Parathyroid adenoma (tissue), 2 donors: ENCODE results near the gene RAB3D.

Experiments
- H2AFZ ChIP-seq: fragments of 300-600 bp; sonication (generic); one replicate; pipeline ENCODE4 v1.7.0; 2017; ENCODE audit warnings: antibody characterized with exemption, mild to moderate bottlenecking
- H3K27ac ChIP-seq: fragments of 300-600 bp; sonication (generic); one replicate; pipeline ENCODE4 v1.7.0; 2017
- H3K27me3 ChIP-seq: fragments of 300-600 bp; sonication (generic); one replicate; pipeline ENCODE4 v1.7.0; 2017; ENCODE audit warnings: low read length; ENCODE audit not compliant: control insufficient read depth, insufficient read depth
- H3K36me3 ChIP-seq: fragments of 300-600 bp; sonication (generic); one replicate; pipeline ENCODE4 v1.7.0; 2017; ENCODE audit warnings: low read length; ENCODE audit not compliant: control insufficient read depth, insufficient read depth
- H3K4me1 ChIP-seq: fragments of 300-600 bp; sonication (generic); one replicate; pipeline ENCODE4 v1.7.0; 2017; ENCODE audit warnings: control low read depth
- H3K4me2 ChIP-seq: fragments of 300-600 bp; sonication (generic); one replicate; pipeline ENCODE4 v1.7.0; 2017; ENCODE audit warnings: low read length
- H3K4me3 ChIP-seq: fragments of 300-600 bp; sonication (generic); one replicate; pipeline ENCODE4 v1.7.0; 2017; ENCODE audit warnings: low read depth, low read length
- H3K79me2 ChIP-seq: fragments of 300-600 bp; sonication (generic); one replicate; pipeline ENCODE4 v1.7.0; 2017; ENCODE audit warnings: control low read depth
- H3K9ac ChIP-seq: fragments of 300-600 bp; sonication (generic); one replicate; pipeline ENCODE4 v1.7.0; 2017; ENCODE audit warnings: mild to moderate bottlenecking
- H3K9me3 ChIP-seq: fragments of 300-600 bp; sonication (generic); one replicate; pipeline ENCODE4 v1.7.0; 2017; ENCODE audit warnings: low read length; ENCODE audit not compliant: control insufficient read depth
- TF ChIP-seq, protein P1 (sequence below): fragments of 300-600 bp; sonication (generic); IDR thresholded peaks from one replicate; pipeline ENCODE4 v1.7.0; 2017; ENCODE audit warnings: antibody characterized with exemption, mild to moderate bottlenecking
- donor health status: primary hyperparathyroidism.

Gene RAB3D

DNA sequence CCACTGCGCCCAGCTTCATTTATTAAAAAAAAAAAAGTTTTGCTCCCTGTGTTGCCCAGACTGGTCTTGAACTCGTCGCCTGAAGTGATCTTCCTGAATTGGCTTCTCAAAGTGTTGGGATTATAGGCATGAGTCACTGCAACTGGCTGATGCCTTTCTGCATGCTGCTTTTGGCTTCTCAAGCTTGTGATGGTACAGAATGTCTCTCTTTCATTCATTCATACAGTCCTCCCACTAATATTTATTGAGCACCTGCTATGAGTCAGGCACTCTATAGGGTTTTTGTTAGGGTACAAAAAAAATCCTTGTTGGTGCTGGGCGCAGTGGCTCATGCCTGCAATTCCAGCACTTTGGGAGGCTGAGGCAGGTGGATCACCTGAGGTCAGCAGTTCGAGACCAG is 34.5 kb downstream of the RAB3D start:
- Histone ChIP-seq H3K9me3 (no peaks in the 10 kb centered on the region), H3K9ac (no peak overlapping the region), H3K4me1 (no peaks in the 10 kb centered on the region), H2AFZ (no peak overlapping the region), H3K27me3 (no peaks in the 10 kb centered on the region), H3K4me3 (no peak overlapping the region), H3K27ac (no peak overlapping the region), H3K4me2 (no peak overlapping the region), H3K36me3 (no peaks in the 10 kb centered on the region), H3K79me2 (no peaks in the 10 kb centered on the region)
- TF ChIP-seq, protein P1, sequence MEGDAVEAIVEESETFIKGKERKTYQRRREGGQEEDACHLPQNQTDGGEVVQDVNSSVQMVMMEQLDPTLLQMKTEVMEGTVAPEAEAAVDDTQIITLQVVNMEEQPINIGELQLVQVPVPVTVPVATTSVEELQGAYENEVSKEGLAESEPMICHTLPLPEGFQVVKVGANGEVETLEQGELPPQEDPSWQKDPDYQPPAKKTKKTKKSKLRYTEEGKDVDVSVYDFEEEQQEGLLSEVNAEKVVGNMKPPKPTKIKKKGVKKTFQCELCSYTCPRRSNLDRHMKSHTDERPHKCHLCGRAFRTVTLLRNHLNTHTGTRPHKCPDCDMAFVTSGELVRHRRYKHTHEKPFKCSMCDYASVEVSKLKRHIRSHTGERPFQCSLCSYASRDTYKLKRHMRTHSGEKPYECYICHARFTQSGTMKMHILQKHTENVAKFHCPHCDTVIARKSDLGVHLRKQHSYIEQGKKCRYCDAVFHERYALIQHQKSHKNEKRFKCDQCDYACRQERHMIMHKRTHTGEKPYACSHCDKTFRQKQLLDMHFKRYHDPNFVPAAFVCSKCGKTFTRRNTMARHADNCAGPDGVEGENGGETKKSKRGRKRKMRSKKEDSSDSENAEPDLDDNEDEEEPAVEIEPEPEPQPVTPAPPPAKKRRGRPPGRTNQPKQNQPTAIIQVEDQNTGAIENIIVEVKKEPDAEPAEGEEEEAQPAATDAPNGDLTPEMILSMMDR, result no peak

DNA sequence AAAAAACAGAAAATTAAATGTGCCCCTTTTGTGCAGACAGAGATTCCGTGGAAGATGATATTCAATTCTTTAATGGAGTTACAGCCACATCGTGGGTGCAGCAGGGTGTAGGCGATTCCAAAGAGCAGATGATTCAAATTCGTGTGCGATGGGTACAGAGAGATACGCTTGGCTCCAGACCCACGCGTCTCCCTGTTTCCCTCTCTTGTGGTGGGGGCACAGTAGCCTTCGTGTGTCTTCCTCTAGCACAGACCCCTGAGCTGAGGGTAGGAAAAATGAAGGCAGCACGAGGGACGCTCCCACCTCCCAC is 38.7 kb downstream of the RAB3D start:
- Histone ChIP-seq H3K4me2 (no peak overlapping the region), H2AFZ (no peak overlapping the region), H3K27me3 (no peaks in the 10 kb centered on the region), H3K4me3 (no peak overlapping the region), H3K79me2 (no peaks in the 10 kb centered on the region), H3K36me3 (no peaks in the 10 kb centered on the region), H3K4me1 (no peaks in the 10 kb centered on the region), H3K9ac (no peak overlapping the region), H3K9me3 (no peaks in the 10 kb centered on the region), H3K27ac (no peak overlapping the region)
- TF ChIP-seq, protein P1, result no peak

DNA sequence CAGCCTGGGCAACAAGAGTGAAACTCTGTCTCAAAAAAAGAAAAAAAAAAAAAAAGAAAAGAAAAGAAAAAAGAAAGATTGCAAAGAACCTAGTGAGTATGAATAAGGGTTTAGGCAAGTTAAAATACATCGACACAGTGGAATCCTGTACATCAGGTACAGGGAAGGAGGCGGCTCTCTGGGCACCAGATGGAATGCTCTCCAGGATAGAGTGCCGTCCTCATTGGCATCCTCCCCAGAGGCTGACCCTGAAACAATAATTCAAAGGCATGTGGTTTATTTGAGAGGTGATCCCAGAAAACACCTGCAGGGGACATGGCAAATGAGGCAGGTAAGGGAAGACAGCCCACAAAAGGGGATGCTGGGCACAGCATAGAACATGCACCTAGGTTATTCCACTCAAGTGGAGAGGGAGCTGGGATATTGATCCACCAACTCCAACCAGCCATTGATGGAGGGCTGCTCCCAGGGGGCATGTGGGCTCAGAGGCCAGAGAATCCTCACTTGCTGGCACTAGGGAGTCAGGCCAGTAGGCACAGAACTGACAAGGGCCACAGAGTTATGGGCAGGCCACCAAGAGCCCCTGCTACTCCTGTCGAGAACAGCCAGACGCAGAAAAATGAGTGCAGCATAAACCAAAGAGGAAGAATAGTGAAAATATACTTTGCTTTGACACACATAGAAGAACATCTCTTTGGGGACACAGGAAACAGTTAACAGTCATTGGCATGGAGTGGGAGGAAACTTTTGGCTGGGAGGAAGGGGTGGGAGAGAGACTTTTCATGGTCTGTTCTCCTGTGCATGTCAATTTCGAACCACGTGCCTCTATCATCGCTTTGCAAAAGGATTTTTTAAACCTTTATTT is 39.3 kb downstream of the RAB3D start:
- Histone ChIP-seq H2AFZ (no peak overlapping the region), H3K4me2 (no peak overlapping the region), H3K27me3 (no peaks in the 10 kb centered on the region), H3K4me3 (no peak overlapping the region), H3K27ac (no peak overlapping the region), H3K4me1 (no peaks in the 10 kb centered on the region), H3K9ac (no peak overlapping the region), H3K79me2 (no peaks in the 10 kb centered on the region), H3K36me3 (no peaks in the 10 kb centered on the region), H3K9me3 (no peaks in the 10 kb centered on the region)
- TF ChIP-seq, protein P1, result no peak

DNA sequence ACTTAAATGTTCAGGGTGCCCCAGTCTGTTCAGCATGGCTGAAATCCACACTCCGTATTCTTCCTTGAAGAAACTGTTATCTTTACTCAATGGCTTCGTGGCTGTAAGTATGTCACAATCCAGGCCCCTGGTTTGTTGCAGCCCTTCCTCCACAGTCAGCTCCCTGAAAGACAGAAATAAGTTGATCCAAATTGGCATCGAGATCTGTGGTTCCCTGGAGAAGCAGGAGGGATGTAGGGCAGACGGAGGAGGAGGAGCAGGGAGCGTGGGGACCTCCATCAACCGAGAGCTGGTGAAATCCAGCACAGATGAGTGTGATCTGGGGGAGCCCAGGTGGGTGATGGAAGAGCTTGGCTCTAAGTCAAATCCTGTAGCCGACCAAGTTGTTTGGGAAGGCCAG is 43.2 kb downstream of the RAB3D start:
- no peaks in the 10 kb centered on the region for H3K9me3 ChIP-seq
- peak overlapping the region; percentile 54 for H2AFZ ChIP-seq
- no peak overlapping the region for H3K4me2 ChIP-seq
- H3K9ac ChIP-seq, result no peak overlapping the region
- TF ChIP-seq, protein P1, result no peak
- no peaks in the 10 kb centered on the region for H3K36me3 ChIP-seq
- H3K4me1 ChIP-seq, result no peaks in the 10 kb centered on the region
- no peaks in the 10 kb centered on the region for H3K27me3 ChIP-seq
- H3K79me2 ChIP-seq, result no peaks in the 10 kb centered on the region
- no peak overlapping the region for H3K27ac ChIP-seq
- H3K4me3 ChIP-seq, result no peak overlapping the region

DNA sequence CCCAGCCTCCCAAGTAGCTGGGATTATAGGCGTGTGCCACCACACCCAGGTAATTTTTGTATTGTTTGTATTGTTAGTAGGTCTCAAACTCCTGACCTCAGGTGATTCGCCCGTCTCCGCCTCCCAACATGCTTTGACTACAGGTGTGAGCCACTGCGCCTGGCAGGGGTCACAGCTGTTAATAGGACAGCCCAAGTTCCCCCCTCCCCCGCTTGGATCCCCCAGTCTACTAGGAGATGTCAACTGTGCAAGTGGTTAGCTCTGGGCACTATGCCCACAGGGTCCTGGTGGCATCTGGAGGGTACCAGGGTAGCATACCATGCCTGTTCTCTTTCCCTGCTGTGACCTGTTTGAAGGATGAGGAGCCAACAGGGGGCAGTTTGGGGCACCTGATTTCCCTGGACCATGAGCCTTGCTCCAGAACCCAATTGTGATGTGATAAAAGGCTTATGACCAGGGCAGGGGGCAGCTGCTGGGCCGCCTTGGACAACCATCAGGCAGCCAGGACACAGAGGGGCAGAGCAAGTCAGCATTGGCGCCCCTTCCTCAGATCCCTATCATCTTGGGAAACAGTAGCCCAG is 43.7 kb downstream of the RAB3D start, which contains the start of gene TSPAN16:
Gene TSPAN16 (plus strand): TSS at position 496 of the 581 bp plus-strand sequence. CDS start 138 bp downstream, outside the sequence.
- no peak within 1 kb of the TSS for H3K4me2 ChIP-seq
- H3K9ac ChIP-seq, result no peak within 1 kb of the TSS
- H3K27me3 ChIP-seq, result no peaks in the 10 kb centered on the region
- no peak within 1 kb of the TSS for H3K27ac ChIP-seq
- H3K36me3 ChIP-seq, result no peaks in the 10 kb centered on the region
- no peak within 1 kb of the TSS for H3K4me3 ChIP-seq
- no peaks in the 10 kb centered on the region for H3K9me3 ChIP-seq
- peak within 1 kb of the TSS; percentile 54 for H2AFZ ChIP-seq
- no peaks in the 10 kb centered on the region for H3K4me1 ChIP-seq
- no peaks in the 10 kb centered on the region for H3K79me2 ChIP-seq
- TF ChIP-seq, protein P1, result no peak
